WTC11 (cell line): ENCODE results near the gene GADD45B. TPM values are rescaled to one million over a fixed set of nuclear protein-coding genes. Genes with fewer than 3 reads are reported as not detected.

Source experiments
- MYBL2 ChIP-seq: sonication (generic); formaldehyde crosslinking; IDR thresholded peaks from 2 replicates; pipeline ENCODE4 v1.8.1; 2023; ENCODE audit warnings: mild to moderate bottlenecking, moderate library complexity, missing genetic modification reagents
- SMAD3 ChIP-seq: sonication (generic); formaldehyde crosslinking; IDR thresholded peaks from 2 replicates; pipeline ENCODE4 v1.8.0; 2022; ENCODE audit warnings: missing genetic modification reagents, mild to moderate bottlenecking, borderline replicate concordance
- SMAD4 ChIP-seq: sonication (generic); formaldehyde crosslinking; IDR thresholded peaks from 2 replicates; pipeline ENCODE4 v1.8.0; 2022; ENCODE audit warnings: mild to moderate bottlenecking, missing genetic modification reagents
- TEAD1 ChIP-seq: sonication (generic); formaldehyde crosslinking; IDR thresholded peaks from 2 replicates; pipeline ENCODE4 v1.8.0; 2022; ENCODE audit warnings: mild to moderate bottlenecking, missing genetic modification reagents
- ZNF317 ChIP-seq: sonication (generic); formaldehyde crosslinking; IDR thresholded peaks from 2 replicates; pipeline ENCODE4 v1.8.1; 2023; ENCODE audit warnings: low read depth, mild to moderate bottlenecking, moderate library complexity, missing genetic modification reagents, borderline replicate concordance
- total RNA-seq: library from RNA; stranded (reverse); gene quantifications from 3 replicates; pipeline ENCODE4 v1.2.3, GENCODE V29; 2021
- TF ChIP-seq, protein P1 (sequence below): sonication (generic); formaldehyde crosslinking; IDR thresholded peaks from 2 replicates; pipeline ENCODE4 v1.8.1; 2023; ENCODE audit warnings: mild to moderate bottlenecking, moderate library complexity, missing genetic modification reagents
- TF ChIP-seq, protein P2 (sequence below): sonication (generic); formaldehyde crosslinking; IDR thresholded peaks from 2 replicates; pipeline ENCODE4 v1.8.1; 2023; ENCODE audit warnings: mild to moderate bottlenecking, missing genetic modification reagents, moderate library complexity
- TF ChIP-seq, protein P3 (sequence below): fragments of 250-450 bp; sonication (Bioruptor Pico); IDR thresholded peaks from 2 replicates; pipeline ENCODE4 v1.9.0; 2021; ENCODE audit warnings: mild to moderate bottlenecking
- TF ChIP-seq, protein P4 (sequence below): fragments of 250-450 bp; sonication (Bioruptor Pico); IDR thresholded peaks from 2 replicates; pipeline ENCODE4 v1.9.0; 2021; ENCODE audit warnings: mild to moderate bottlenecking
- TF ChIP-seq, protein P5 (sequence below): fragments of 200-600 bp; IDR thresholded peaks from 2 replicates; pipeline ENCODE4 v1.8.0; 2022; ENCODE audit warnings: antibody characterized with exemption
- TF ChIP-seq, protein P6 (sequence below): sonication (generic); formaldehyde crosslinking; conservative IDR thresholded peaks from 2 replicates; pipeline ENCODE4 v1.8.1; 2023; ENCODE audit warnings: mild to moderate bottlenecking, low read depth, missing genetic modification reagents, moderate library complexity
- TF ChIP-seq, protein P7 (sequence below): fragments of 250-450 bp; sonication (Bioruptor Pico); IDR thresholded peaks from 2 replicates; pipeline ENCODE4 v1.9.0; 2021; ENCODE audit warnings: mild to moderate bottlenecking, borderline replicate concordance

GADD45B gene
- total RNA-seq, 1 experiment from 2014 or later: 17.9 TPM

DNA sequence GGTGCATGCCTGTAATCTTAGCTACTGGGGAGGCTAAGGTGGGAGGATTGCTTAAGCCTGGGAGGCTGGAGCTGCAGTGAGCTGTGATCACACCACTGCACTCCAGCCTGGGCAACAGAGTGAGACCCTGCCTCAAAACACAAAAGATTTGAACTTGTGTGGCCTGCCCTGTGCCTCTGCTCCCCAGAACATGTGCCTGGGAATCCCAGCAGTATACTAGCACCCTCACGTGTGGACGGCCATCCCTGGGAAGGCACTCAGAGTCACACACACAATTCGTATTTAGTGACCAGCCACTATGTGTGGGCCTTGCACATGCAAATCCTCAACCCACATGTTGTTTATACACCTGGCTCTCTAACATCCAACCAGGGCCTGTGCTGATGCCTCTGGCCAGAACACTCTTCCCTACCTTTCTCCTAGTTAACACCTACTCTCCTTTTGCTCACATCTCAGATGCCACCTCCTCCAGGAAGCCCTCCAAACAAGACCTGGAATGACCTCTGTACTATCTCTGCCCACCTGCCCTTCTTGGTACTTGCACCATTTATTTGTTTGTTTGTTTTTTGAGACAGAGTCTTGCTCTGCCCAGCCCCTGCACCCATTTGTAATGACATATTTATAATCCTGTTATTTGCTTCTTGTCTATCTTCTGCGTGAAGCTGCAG lies 7.7 kb downstream of the GADD45B start (continued):
- TF ChIP-seq ZNF317: no peak
- TF ChIP-seq, protein P1, sequence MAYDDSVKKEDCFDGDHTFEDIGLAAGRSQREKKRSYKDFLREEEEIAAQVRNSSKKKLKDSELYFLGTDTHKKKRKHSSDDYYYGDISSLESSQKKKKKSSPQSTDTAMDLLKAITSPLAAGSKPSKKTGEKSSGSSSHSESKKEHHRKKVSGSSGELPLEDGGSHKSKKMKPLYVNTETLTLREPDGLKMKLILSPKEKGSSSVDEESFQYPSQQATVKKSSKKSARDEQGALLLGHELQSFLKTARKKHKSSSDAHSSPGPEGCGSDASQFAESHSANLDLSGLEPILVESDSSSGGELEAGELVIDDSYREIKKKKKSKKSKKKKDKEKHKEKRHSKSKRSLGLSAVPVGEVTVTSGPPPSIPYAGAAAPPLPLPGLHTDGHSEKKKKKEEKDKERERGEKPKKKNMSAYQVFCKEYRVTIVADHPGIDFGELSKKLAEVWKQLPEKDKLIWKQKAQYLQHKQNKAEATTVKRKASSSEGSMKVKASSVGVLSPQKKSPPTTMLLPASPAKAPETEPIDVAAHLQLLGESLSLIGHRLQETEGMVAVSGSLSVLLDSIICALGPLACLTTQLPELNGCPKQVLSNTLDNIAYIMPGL (CRISPR knock-in tag): no peak
- no peak for TF ChIP-seq SMAD3 (CRISPR knock-in tag)
- TF ChIP-seq, protein P2, sequence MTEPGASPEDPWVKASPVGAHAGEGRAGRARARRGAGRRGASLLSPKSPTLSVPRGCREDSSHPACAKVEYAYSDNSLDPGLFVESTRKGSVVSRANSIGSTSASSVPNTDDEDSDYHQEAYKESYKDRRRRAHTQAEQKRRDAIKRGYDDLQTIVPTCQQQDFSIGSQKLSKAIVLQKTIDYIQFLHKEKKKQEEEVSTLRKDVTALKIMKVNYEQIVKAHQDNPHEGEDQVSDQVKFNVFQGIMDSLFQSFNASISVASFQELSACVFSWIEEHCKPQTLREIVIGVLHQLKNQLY (CRISPR knock-in tag): no peak
- TF ChIP-seq MYBL2: no peak
- TF ChIP-seq, protein P3, sequence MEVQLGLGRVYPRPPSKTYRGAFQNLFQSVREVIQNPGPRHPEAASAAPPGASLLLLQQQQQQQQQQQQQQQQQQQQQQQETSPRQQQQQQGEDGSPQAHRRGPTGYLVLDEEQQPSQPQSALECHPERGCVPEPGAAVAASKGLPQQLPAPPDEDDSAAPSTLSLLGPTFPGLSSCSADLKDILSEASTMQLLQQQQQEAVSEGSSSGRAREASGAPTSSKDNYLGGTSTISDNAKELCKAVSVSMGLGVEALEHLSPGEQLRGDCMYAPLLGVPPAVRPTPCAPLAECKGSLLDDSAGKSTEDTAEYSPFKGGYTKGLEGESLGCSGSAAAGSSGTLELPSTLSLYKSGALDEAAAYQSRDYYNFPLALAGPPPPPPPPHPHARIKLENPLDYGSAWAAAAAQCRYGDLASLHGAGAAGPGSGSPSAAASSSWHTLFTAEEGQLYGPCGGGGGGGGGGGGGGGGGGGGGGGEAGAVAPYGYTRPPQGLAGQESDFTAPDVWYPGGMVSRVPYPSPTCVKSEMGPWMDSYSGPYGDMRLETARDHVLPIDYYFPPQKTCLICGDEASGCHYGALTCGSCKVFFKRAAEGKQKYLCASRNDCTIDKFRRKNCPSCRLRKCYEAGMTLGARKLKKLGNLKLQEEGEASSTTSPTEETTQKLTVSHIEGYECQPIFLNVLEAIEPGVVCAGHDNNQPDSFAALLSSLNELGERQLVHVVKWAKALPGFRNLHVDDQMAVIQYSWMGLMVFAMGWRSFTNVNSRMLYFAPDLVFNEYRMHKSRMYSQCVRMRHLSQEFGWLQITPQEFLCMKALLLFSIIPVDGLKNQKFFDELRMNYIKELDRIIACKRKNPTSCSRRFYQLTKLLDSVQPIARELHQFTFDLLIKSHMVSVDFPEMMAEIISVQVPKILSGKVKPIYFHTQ (CRISPR knock-in tag): no peak
- TF ChIP-seq, protein P4, sequence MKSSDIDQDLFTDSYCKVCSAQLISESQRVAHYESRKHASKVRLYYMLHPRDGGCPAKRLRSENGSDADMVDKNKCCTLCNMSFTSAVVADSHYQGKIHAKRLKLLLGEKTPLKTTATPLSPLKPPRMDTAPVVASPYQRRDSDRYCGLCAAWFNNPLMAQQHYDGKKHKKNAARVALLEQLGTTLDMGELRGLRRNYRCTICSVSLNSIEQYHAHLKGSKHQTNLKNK: no peak
- TF ChIP-seq, protein P5, sequence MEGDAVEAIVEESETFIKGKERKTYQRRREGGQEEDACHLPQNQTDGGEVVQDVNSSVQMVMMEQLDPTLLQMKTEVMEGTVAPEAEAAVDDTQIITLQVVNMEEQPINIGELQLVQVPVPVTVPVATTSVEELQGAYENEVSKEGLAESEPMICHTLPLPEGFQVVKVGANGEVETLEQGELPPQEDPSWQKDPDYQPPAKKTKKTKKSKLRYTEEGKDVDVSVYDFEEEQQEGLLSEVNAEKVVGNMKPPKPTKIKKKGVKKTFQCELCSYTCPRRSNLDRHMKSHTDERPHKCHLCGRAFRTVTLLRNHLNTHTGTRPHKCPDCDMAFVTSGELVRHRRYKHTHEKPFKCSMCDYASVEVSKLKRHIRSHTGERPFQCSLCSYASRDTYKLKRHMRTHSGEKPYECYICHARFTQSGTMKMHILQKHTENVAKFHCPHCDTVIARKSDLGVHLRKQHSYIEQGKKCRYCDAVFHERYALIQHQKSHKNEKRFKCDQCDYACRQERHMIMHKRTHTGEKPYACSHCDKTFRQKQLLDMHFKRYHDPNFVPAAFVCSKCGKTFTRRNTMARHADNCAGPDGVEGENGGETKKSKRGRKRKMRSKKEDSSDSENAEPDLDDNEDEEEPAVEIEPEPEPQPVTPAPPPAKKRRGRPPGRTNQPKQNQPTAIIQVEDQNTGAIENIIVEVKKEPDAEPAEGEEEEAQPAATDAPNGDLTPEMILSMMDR: no peak
- TF ChIP-seq, protein P6, sequence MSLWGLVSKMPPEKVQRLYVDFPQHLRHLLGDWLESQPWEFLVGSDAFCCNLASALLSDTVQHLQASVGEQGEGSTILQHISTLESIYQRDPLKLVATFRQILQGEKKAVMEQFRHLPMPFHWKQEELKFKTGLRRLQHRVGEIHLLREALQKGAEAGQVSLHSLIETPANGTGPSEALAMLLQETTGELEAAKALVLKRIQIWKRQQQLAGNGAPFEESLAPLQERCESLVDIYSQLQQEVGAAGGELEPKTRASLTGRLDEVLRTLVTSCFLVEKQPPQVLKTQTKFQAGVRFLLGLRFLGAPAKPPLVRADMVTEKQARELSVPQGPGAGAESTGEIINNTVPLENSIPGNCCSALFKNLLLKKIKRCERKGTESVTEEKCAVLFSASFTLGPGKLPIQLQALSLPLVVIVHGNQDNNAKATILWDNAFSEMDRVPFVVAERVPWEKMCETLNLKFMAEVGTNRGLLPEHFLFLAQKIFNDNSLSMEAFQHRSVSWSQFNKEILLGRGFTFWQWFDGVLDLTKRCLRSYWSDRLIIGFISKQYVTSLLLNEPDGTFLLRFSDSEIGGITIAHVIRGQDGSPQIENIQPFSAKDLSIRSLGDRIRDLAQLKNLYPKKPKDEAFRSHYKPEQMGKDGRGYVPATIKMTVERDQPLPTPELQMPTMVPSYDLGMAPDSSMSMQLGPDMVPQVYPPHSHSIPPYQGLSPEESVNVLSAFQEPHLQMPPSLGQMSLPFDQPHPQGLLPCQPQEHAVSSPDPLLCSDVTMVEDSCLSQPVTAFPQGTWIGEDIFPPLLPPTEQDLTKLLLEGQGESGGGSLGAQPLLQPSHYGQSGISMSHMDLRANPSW (CRISPR knock-in tag): no peak
- TF ChIP-seq, protein P7, sequence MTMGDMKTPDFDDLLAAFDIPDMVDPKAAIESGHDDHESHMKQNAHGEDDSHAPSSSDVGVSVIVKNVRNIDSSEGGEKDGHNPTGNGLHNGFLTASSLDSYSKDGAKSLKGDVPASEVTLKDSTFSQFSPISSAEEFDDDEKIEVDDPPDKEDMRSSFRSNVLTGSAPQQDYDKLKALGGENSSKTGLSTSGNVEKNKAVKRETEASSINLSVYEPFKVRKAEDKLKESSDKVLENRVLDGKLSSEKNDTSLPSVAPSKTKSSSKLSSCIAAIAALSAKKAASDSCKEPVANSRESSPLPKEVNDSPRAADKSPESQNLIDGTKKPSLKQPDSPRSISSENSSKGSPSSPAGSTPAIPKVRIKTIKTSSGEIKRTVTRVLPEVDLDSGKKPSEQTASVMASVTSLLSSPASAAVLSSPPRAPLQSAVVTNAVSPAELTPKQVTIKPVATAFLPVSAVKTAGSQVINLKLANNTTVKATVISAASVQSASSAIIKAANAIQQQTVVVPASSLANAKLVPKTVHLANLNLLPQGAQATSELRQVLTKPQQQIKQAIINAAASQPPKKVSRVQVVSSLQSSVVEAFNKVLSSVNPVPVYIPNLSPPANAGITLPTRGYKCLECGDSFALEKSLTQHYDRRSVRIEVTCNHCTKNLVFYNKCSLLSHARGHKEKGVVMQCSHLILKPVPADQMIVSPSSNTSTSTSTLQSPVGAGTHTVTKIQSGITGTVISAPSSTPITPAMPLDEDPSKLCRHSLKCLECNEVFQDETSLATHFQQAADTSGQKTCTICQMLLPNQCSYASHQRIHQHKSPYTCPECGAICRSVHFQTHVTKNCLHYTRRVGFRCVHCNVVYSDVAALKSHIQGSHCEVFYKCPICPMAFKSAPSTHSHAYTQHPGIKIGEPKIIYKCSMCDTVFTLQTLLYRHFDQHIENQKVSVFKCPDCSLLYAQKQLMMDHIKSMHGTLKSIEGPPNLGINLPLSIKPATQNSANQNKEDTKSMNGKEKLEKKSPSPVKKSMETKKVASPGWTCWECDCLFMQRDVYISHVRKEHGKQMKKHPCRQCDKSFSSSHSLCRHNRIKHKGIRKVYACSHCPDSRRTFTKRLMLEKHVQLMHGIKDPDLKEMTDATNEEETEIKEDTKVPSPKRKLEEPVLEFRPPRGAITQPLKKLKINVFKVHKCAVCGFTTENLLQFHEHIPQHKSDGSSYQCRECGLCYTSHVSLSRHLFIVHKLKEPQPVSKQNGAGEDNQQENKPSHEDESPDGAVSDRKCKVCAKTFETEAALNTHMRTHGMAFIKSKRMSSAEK (CRISPR knock-in tag): no peak
- TF ChIP-seq TEAD1 (CRISPR knock-in tag): no peak
- TF ChIP-seq SMAD4 (CRISPR knock-in tag): no peak
- TF ChIP-seq, all 79 proteins: peak for 0
